SW480 (cell line): ENCODE results near the gene HYLS1.
"Not testable (repeated sequence)": the region's sequence is repeated elsewhere in the genome, so short reads cannot be mapped to it uniquely, and the experiment has no call there.

Source experiments
- DNase-seq: peaks from one replicate; pipeline ENCODE4 v3.0.0-alpha.2; 2016; ENCODE audit warnings: low spot score

HYLS1 gene

DNA sequence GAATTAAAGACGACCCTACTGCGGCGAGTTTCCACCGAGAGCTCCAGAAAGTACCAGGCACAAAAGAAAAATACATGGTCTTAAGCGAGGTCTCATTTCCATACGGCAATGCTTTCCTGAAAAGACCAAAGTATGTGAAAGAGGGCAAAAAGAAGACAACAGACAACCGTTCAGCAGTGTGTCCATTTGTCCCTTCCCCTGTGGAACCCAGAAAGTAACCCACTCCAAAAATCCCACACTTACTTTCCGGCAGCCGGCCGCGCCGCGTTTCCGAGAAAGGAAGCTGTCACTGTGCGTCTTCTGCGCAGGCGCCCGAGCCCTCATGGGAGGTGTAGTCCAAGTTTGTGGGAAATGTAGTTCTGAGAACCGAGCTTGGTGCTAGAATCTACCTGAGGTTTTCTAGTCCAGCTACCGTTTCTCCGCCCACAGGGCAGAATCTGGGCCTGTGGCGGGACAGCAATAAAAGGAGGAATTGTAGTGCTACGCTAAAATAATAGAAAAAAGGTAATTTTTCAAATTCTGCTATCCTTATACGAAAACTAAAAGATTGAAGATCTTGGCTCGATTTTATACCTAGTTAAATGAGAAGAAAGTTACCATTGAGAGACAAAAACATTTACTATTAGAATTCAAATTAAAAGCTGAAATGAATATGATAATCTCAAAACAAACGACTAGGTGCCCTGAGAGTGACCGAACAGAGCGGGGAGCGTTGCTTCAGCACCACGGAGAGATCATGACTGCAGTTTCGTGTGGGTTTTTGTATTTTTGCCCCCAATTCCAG lies 15.7 kb downstream of the HYLS1 start, which contains the start of gene PUS3:
Gene PUS3 (minus strand): TSS at position 280 of the 784 bp plus-strand sequence. CDS start 6,922 bp downstream, outside the sequence.
- DNase-seq: peak; percentile 85

DNA sequence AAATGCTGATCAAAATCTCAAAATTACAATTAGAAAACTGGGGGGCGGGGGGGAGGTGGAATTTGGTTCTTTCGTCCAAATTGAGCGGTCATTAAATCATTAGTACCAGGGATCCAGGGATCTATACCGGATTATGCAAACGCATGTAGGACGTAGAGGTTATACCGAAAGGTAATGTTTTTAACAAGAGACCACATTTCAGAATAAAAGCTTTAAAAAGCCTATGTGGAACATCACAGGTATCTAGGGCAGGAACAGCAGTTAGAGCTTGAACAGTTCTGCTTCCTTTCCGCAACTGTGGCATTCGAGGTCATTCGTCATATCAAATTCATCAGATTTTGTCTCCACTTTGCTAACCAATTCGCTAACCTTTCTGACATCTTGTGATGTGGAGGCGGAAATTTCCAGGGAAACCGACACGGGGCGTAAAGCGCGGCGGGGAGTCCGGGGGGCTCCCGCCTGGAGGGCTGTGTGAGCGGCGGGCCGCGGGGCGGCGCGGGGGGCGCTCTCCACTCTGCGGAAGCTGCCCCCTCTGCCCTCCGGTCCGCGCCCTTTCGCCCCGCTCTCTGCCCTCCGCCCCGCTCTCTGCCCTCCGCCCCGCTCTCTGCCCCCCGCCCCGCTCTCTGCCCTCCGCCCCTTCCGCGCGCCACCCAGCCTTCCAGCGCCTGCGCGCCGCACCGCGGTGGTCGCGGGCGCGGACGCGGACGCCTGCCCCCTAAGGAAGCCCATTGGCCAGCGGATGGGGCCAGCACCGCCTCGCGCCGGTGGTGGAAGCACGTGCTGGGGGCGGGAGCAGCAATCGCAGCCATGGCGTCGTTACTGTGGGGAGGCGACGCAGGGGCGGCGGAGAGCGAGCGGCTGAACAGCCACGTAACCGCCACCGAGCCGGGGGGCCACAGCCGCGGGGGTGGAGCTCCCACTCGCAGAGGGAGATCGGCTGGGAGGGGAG lies 16.5 kb downstream of the HYLS1 start, which contains the start of gene DDX25:
Gene DDX25 (plus strand): TSS at position 798 of the 949 bp plus-strand sequence. CDS start 10 bp downstream, at position 808.
- DNase-seq: no peak

DNA sequence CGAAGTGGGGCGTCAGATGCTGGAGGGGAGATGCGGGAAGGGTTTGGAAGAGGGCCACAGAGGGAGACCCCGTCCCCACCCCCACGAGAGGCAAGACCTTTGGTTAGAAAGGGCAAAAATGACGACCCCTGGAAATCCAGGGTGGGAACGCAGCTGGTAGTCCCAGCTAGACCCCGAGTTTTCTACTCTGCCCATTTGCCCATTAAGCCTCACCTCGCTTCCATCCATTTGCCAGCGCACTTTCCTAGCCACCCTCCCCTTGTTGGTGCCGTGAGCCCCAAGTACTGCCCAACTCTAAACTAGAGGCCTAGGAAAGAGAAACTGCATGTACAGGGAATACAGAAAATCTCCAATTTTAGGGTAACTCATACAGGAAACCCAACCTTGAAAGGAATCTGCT lies 17.2 kb downstream of the HYLS1 start:
- DNase-seq: no peak

DNA sequence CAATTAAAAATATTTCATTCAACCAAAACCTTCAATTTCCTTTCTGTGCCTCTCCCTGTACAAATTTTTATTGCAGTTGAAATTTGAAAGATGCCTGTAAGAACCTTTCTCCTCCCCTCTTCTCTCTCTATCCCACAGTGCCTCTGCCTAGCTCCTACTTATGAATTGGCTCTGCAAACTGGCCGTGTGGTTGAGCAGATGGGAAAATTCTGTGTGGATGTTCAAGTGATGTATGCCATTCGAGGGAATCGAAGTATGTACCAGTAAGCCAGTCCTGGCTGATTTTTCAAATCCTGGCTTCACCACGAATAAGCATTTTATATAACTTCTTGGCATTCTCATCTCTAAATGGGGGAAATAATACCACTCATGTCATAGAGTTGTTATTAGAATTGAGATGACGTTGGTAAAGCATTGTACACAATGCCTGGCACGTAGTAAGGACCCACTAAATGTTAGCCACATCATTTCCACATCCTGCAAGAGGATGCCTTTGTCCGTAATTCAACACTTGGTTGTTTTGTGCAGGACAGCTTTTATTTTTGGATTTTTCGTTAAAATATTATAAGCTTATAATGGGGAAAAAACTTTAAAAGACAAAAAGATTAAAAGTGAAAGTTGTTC lies 22.9 kb downstream of the HYLS1 start:
- no peak for DNase-seq

DNA sequence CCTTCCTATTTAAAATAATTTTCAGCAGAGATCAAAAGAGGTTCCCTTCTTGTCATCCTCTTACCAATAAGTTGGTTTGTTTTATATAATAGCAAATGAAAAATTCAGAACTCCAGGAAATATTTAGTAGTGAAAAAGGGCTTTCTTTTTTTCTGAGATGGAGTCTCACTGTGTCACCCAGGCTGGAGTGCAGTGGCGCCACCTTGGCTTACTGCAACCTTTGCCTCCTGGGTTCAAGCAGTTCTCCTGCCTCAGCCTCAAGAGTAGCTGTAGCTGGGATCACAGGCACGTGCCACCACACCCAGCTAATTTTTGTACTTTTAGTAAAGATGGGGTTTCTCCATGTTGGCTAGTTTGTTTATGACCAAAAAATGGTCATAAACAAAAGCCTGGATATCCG lies 27.1 kb downstream of the HYLS1 start:
- not testable (repeated sequence) for DNase-seq

DNA sequence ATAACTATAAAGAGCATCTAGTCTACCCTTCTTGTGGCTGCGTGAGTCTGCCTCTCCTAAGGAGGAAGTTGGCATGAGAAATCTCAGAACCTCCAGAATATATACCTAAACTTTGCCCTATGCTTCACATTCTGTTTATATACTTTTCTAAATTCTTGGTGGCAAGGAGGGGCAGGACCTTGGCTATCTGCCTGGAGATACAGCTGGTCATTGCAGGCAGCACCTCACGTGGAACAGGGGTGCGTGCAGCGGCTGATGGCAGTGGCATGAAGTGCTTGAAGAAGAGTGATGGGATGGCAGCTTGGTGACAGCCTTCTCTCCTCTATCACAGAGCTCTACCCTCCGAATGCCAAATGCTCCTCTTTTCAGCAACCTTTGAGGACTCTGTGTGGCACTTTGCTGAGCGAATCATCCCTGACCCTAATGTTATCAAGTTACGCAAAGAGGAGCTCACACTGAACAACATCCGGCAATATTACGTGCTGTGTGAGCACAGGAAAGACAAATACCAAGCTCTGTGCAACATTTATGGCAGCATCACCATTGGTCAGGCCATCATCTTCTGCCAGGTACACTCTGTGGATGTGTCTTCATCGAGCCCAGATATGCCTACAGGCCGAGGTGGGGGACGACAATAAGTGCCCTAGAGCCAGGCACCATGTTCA lies 29.3 kb downstream of the HYLS1 start:
- DNase-seq: no peak

DNA sequence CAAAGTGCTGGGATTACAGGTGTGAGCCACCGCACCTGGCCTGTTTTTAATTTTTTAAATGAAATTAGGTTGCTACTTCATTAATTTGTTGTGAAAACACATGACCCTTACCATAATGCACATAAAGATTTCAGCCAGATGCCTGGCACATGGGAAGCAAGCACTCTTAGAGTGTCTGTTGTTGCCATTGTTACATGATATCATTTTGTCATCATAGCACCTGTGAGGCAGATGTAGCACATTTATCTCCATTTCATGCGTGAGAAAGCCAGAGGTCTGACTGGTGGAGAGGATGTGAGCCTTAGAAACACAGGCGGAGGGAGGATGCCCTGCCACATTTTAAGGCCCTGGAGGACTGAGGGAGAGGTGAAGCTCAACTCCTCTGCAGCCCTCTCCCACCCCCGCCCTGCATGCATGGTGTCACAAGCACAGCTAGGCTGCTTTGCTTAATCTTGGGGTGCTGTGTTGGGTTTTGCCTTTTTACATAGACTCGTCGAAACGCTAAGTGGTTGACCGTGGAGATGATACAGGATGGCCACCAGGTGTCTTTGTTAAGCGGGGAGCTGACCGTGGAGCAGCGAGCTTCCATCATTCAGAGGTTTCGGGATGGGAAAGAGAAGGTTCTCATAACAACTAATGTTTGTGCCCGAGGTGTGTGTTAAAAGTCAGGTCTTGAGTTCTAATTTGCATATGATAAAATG lies 30.8 kb downstream of the HYLS1 start:
- no peak for DNase-seq

DNA sequence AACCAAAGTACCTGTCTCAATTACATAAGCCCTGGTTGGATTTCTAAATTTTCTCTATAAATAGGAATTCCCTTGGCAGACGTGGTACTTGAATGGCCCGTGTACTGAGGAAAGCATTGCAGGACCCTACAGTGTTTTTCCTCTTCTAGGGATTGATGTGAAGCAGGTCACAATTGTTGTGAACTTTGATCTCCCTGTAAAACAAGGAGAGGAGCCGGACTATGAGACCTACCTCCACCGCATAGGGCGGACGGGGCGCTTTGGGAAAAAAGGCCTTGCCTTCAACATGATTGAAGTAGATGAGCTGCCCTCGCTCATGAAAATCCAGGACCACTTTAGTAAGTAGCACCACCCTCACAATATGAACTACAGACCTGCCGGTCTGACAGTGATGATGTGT lies 33.6 kb downstream of the HYLS1 start:
- no peak for DNase-seq

DNA sequence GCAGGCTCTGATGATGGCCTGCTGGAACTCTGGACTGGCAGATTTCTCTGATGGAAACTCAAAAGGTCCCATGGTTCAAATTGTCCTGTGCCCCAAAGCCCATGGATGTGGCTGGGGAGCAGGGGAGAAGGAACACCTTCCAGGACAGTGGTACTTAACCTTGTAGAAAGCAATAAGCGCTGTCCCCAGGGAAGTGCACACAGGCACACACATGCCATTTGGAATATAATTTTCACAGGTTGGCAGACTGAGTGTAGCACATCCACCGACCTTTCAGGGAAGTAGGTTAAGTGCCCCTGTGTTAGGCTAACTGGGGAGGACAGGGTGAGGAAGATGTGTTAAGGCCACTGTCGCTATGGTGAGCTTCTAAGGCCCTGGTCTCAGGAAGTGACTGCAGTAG lies 34.7 kb downstream of the HYLS1 start:
- no peak for DNase-seq

DNA sequence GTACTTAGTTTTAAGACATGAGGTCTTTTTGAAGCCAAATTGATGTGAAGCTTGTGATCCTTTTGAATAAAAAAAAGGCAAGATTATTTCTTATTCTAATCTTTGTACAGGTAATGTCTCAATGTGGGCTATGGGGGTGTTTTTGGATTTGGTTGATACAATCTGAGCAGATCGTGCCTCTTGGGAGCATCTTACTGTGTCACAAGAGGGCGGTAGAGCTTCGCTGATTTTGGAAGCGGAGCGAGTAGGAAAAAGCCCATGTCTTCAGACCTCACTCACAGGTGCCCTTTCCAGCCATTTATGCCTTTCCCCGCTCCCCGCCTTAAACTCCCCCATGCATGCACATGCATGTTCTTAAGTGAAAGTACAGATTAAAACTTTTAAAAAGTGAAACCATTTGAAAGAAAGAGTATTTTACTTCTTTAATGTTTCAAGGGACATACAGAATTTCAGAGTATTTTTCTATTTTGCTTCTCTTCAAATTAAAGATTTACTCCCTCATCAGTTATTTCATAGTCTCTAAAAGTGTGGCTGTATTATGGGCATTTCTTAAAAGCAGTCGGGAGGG lies 35.6 kb downstream of the HYLS1 start:
- DNase-seq: peak; percentile 75

DNA sequence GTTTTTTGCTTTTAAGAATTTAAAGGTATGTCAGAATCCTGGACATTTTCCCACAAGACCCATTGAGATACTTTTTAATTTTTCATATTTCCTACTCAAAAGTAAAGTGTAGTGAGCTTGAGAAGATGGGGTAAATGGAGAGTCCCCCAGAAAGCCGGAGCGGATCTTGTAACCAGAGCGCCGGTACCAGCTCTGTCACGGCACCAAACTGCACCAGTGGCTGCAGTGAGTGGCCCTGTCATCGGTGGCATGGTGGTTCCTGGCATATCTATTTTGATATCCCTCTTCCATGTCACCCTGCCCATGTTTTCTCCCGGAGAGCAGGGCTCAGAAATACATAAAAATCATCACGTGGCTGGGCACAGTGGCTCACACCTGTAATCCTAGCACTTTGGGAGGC lies 36.2 kb downstream of the HYLS1 start:
- DNase-seq: no peak

DNA sequence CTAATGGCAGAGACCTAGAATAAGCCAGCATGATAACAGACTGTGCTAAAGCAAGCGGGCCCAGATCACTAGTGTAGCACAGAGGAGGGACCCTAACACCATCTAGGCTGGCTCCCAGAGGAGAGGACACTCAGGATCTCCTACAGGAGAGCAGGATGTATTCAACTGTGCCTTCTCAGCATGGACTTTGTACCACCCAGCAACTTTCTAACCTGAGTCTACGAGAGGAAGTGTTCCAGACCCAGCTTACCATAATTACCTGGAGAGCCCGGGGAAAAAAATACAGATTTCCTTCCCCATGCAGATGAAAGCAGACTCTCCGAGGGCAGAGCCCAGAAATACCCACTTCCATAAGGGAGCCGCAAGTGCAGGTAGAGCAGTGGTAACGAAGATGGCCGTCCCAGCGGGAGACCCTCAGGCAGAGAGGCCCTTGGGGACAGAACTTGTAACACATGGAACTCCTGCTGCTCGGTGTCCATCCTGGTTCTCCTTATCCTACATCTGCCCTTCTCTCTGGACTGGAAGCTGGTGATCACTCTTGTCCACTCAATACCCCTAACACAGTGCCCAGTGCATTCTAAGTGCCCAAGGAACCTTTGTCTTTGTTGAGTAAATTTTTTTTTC lies 37.0 kb downstream of the HYLS1 start:
- no peak for DNase-seq

DNA sequence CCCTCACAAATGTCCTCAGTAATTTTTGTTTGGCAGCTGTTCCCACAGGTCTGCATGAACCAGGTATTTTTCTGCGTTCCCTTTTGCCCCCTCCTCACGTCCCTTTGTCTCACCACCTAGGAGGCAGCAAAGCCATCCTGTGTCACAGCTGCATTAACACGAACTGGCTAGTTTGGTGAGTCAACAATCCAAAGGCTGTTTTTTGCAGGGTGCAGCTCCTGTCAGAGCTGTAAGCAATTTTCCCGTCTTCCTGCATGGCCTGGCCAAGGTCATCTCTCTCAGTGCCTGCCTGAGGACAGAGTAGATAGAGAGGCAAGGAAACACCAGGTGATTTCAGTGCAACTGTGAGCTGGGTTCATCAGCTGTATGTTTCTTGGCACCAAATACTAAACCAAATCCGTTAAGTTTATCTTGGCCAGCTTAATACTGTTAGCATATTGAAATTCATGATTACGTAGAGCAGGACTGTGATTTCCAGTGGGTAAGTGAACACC lies 37.8 kb downstream of the HYLS1 start:
- DNase-seq: no peak

DNA sequence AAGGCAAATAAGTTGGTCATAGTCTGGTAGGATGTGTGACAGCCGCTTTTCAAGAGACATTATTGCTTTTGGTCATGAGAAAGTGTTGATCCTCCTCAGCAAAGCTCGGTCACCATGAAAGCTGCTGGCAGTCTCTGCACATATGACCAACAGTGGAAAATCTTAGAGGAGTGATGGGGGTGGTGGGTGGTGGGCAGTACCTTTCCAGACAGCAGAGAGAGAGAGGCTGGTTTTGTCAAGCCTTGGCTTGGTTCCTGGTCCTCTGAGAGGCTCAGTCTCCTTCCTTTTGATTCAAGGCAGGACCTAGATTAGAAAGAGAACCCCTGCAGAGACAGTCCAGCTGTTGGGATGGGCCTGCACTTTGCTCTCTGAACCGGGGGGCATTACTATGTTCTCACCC lies 38.3 kb downstream of the HYLS1 start:
- no peak for DNase-seq

DNA sequence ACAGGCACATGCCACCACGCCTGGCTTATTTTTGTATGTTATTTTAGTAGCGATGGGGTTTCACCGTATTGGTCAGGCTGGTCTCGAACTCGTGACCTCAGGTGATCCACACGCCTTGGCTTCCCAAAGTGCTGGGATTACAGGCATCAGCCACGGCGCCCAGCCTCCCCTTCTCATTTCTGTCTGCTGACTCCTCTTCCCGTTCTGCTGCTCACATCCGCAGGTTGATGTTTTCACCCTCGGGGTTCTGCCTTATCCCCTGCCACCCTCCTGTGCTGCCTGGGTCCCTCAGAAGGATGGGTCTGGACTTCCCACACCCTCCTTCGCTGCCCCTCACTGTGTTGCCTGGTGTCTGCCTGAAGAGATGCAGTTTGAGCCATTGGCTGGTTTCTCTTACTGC lies 39.2 kb downstream of the HYLS1 start:
- no peak for DNase-seq

DNA sequence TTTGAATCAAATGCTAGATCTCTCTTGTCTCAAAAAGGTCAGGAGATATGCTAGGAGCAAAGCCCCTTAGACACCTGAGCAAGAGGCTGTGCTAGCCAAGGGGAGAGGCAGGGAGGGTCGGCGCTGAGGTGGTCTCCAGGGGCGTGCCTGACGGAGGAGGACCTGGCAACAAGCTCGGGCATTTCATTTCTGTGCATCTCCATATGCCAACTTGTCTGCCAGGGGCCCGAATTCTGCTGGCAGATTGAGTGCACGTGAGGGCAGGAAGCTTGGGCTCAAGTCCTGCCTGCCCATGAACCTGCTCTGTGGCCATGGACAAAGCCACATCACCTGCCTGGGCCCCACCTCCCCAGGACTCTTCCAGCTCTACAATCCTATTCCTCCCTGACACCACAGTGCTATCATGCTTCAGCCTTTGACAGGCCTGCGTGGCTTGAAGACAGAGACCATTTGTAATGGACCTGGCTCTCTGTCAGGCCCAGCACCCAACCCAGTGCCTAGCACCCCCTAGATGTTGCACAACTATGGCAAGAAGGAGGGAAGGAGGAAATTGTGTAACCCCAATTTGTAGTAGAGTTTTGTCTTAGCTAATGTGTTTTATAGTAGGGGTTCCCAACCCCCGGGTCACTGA lies 42.1 kb downstream of the HYLS1 start:
- DNase-seq: no peak

DNA sequence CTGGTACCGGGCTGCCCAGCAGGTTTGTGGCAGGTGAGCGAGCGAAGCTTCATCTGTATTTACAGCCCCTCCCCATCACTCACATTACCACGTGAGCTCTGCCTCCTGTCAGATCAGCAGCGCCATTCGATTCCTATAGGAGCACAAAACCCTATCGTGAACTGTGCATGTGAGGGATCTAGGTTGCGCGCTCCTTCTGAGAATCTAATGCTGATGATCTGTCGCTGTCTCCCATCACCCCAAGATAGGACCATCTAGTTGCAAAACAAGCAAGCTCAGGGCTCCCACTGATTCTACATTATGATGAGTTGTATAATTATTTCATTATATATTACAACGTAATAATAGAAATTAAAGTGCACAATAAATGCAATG lies 42.6 kb downstream of the HYLS1 start:
- no peak for DNase-seq

DNA sequence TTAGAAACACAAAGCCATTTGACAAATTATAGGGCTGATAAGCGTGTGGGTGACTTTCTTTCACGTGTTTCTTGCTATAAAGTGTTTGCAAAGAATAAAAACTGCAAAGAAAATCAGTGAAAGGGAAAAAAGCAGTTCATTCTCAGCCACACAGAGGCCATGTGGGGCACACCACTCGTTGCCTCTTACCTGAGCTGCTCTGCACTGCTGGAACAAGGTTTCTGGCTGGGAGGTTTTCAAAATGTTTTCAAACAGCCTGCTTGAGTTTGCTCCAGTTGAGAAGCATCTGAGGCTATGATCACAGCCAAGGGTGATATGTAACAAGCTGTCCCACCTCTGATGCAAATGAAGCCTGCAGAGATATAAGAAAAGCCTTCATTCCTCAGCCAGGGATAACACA lies 43.6 kb downstream of the HYLS1 start:
- no peak for DNase-seq

DNA sequence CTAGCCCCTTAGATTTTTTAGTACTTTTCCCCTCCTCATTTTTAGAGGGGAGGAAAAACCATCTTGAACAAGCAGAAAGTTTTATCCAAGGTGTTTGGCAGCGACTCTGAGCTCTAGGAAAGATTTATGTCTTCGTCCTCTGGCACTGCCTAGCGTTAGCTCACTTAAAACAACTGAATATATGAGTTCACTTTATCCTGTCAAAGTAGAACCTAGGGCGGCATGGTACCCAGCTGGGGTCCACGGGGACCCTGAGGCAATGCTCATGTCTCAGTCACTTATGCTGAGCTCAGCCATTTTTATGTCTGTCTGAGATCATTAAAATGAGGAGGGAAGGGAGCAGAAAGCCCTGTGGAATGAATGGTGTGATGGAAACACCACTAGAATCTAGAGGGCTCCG lies 44.2 kb downstream of the HYLS1 start:
- no peak for DNase-seq

DNA sequence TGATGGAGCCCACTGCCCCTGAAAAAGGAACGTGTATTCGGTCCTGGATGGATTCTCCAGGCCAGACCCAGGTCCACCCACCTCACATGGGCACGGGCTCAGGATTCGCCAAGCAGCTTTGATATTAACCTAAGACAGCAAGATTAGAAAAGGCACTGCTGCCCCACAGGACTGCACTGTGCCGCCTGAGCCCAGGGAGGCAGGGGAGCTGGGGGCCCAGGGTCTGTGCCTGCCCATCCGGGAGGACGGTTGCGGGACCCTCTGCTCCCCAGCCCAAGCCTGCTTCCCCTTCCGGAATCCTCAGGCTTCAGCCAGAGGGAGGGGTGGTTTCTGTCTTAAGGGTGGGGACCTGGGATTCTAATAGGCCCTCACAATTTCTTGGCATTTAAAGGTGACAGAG lies 44.8 kb downstream of the HYLS1 start:
- no peak for DNase-seq
